ENCODE data around the gene NUBP2.

The NUBP2 gene

DNA sequence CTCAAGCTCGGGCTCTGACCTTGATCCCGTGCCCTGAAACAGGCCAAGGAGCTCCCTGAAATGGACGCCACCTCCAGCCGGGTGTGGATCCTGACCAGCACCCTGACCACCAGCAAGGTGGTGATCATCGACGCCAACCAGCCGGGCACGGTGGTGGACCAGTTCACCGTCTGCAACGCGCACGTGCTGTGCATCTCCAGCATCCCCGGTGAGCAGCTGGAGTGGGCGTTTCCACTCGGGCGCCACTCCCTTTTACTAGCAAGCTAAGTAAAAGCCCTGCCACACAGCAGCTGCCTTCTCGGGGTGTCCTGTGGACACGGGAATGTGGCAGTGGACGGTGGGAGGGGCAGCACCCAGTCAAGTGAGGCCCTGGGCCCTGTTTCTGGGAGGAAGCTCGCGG lies 17.8 kb upstream of the NUBP2 start:
- TF ChIP-seq, protein P1, sequence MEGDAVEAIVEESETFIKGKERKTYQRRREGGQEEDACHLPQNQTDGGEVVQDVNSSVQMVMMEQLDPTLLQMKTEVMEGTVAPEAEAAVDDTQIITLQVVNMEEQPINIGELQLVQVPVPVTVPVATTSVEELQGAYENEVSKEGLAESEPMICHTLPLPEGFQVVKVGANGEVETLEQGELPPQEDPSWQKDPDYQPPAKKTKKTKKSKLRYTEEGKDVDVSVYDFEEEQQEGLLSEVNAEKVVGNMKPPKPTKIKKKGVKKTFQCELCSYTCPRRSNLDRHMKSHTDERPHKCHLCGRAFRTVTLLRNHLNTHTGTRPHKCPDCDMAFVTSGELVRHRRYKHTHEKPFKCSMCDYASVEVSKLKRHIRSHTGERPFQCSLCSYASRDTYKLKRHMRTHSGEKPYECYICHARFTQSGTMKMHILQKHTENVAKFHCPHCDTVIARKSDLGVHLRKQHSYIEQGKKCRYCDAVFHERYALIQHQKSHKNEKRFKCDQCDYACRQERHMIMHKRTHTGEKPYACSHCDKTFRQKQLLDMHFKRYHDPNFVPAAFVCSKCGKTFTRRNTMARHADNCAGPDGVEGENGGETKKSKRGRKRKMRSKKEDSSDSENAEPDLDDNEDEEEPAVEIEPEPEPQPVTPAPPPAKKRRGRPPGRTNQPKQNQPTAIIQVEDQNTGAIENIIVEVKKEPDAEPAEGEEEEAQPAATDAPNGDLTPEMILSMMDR (IDR thresholded peaks at IDR 0.05; ENCODE audit: insufficient read depth, low read depth, low read length, missing control alignments): no peak
- no peak for DNase-seq (ENCODE audit: low read depth)
- no peak overlapping the region for H3K4me3 ChIP-seq (ENCODE audit: low read length)

- TF ChIP-seq, protein P1 (IDR thresholded peaks at IDR 0.05; ENCODE audit: insufficient read depth, low read depth, low read length, missing control alignments): no peak
- H3K4me3 ChIP-seq (ENCODE audit: low read length): no peak overlapping the region
- no peak for DNase-seq (ENCODE audit: low read depth)
Observed at GRCh38 chr16:1765826-1766225, 16.9 kb upstream of the NUBP2 start.

DNA sequence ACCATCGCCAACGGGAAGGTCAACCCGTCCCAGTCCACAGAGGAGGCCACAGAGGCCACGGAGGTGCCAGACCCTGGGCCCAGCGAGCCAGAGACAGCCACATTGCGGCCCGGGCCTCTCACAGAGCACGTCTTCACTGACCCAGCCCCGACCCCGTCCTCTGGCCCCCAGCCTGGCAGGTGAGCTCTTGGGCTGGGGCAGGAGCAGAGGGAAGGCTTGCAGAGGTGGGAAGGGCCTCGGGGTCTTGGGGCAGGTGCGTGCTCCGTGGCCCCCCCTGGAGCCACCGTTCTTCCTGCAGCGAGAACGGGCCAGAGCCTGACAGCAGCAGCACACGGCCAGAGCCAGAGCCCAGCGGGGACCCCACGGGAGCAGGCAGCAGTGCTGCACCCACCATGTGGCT lies 16.5 kb upstream of the NUBP2 start:
- H3K4me3 ChIP-seq (ENCODE audit: low read length): no peak overlapping the region
- DNase-seq (ENCODE audit: low read depth): no peak
- TF ChIP-seq, protein P1 (IDR thresholded peaks at IDR 0.05; ENCODE audit: insufficient read depth, low read depth, low read length, missing control alignments): no peak

GRCh38 chr16:1766701-1767100 lies 16.1 kb upstream of the NUBP2 start:
- TF ChIP-seq, protein P1 (IDR thresholded peaks at IDR 0.05; ENCODE audit: insufficient read depth, low read depth, low read length, missing control alignments): no peak
- no peak for DNase-seq (ENCODE audit: low read depth)
- H3K4me3 ChIP-seq (ENCODE audit: low read length): no peak overlapping the region

DNA sequence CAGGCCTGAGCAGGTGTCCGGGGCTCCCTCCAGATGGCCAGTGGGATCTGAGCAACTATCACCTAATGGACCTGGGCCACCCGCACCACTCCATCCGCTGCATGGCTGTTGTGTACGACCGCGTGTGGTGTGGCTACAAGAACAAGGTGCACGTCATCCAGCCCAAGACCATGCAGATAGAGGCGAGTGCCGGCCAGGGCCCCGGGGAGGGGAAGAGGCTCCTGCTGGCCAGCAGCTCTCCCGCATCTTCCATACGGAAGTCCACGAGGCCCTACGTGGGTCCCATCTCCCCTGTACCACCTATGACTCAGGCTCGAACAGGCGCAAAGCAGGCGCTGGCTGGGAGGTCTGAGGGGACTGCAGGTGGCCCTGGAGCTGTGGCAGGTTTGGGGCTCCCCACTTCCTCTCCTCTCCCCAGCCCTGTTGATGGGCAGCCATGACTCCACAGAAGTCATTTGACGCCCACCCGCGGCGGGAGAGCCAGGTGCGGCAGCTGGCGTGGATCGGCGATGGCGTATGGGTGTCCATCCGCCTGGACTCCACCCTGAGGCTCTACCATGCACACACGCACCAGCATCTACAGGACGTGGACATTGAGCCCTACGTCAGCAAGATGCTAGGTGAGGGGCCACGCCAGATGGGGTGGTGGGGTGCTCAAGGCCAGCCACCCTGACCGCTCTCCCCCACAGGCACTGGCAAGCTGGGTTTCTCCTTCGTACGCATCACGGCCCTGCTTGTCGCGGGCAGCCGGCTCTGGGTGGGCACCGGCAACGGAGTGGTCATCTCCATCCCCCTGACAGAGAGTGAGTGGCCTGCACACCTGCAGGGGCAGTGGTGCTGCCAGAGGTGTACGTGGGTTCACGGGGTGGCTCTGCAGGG lies 15.4 kb upstream of the NUBP2 start:
- TF ChIP-seq, protein P1 (IDR thresholded peaks at IDR 0.05; ENCODE audit: insufficient read depth, low read depth, low read length, missing control alignments): no peak
- no peak overlapping the region for H3K4me3 ChIP-seq (ENCODE audit: low read length)
- DNase-seq (ENCODE audit: low read depth): no peak

DNA sequence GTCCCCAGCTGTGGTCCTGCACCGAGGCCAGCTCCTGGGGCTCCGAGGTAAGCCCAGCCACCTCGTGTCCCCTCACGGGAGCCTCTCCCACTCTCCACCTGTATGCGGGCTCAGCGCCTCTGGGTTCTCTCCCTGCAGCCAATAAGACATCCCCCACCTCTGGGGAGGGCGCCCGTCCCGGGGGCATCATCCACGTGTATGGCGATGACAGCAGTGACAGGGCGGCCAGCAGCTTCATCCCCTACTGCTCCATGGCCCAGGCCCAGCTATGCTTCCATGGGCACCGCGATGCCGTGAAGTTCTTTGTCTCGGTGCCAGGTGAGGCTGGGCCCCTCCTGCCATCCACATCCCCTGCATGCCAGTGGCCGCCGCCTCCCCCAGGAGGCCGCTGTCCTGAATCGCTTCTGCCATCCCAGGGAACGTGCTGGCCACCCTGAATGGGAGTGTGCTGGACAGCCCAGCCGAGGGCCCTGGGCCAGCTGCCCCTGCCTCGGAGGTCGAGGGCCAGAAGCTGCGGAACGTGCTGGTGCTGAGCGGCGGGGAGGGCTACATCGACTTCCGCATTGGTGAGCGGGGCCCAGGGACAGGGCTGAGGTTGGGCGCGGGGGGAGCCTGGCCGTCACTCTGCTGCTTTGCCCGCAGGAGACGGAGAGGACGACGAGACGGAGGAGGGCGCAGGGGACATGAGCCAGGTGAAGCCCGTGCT lies 14.5 kb upstream of the NUBP2 start:
- H3K4me3 ChIP-seq (ENCODE audit: low read length): no peak overlapping the region
- DNase-seq (ENCODE audit: low read depth): no peak
- TF ChIP-seq, protein P1 (IDR thresholded peaks at IDR 0.05; ENCODE audit: insufficient read depth, low read depth, low read length, missing control alignments): no peak
